Gastroesophageal sphincter (tissue), 3 donors: ENCODE results near the gene IDH3G.

Source experiments
- EP300 ChIP-seq: sonication (generic); formaldehyde crosslinking; IDR thresholded peaks from one replicate; pipeline ENCODE4 v1.6.1; 2017; ENCODE audit warnings: antibody characterized with exemption, mild to moderate bottlenecking
- POLR2A ChIP-seq, 2 donors: fragments of 450-650 bp; IDR thresholded peaks; one replicate each; pipeline ENCODE4 v1.6.1; 2017; ENCODE audit warnings: antibody characterized with exemption in 2 of 2, mild to moderate bottlenecking in 2 of 2, moderate library complexity in 1 of 2
- TF ChIP-seq, protein P1 (sequence below), 4 experiments: fragments of 200-600 bp in 2 of 4; fragments of 450-650 bp in 2 of 4; sonication (generic) in 1 of 4; IDR thresholded peaks; one replicate each; pipeline ENCODE4 v1.5.1; 2017 to 2019; ENCODE audit warnings: antibody characterized with exemption in 4 of 4, mild to moderate bottlenecking in 2 of 4, moderate library complexity in 2 of 4

DNA sequence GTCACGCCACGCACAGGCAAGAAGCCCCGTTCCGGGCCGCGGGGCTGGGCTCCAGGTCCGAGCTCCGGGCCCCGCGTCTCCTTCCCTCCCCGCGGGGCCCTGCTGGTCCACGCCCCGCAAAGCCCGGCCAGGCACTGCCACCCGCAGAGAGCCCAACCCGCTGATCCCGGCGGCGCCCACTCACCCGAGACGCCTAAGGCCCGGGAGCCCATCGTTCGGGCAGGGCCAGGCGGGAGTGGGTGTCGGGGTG, 35.3 kb upstream of the IDH3G start:
- TF ChIP-seq, protein P1, sequence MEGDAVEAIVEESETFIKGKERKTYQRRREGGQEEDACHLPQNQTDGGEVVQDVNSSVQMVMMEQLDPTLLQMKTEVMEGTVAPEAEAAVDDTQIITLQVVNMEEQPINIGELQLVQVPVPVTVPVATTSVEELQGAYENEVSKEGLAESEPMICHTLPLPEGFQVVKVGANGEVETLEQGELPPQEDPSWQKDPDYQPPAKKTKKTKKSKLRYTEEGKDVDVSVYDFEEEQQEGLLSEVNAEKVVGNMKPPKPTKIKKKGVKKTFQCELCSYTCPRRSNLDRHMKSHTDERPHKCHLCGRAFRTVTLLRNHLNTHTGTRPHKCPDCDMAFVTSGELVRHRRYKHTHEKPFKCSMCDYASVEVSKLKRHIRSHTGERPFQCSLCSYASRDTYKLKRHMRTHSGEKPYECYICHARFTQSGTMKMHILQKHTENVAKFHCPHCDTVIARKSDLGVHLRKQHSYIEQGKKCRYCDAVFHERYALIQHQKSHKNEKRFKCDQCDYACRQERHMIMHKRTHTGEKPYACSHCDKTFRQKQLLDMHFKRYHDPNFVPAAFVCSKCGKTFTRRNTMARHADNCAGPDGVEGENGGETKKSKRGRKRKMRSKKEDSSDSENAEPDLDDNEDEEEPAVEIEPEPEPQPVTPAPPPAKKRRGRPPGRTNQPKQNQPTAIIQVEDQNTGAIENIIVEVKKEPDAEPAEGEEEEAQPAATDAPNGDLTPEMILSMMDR (IDR thresholded peaks at IDR 0.05): no peak
- no peak for TF ChIP-seq POLR2A (IDR thresholded peaks at IDR 0.05)
- TF ChIP-seq EP300: no peak
